A673 (cell line): ENCODE data around the gene BTG4.

Experiments used
- EZH2 ChIP-seq: fragments of 200-600 bp; sonication (generic); IDR thresholded peaks from 2 replicates; pipeline ENCODE4 v1.6.1; 2017; ENCODE audit warnings: borderline replicate concordance, low read depth, mild to moderate bottlenecking, mixed read lengths, antibody characterized with exemption, low read length; ENCODE audit not compliant: poor library complexity, severe bottlenecking
- TF ChIP-seq, protein P1 (sequence below): fragments of 300-800, 200-600 bp; sonication (generic); conservative IDR thresholded peaks from 2 replicates; pipeline ENCODE4 v1.5.1; 2017; ENCODE audit warnings: low read depth, mild to moderate bottlenecking, antibody characterized with exemption, low read length, moderate library complexity, mixed read lengths

DNA sequence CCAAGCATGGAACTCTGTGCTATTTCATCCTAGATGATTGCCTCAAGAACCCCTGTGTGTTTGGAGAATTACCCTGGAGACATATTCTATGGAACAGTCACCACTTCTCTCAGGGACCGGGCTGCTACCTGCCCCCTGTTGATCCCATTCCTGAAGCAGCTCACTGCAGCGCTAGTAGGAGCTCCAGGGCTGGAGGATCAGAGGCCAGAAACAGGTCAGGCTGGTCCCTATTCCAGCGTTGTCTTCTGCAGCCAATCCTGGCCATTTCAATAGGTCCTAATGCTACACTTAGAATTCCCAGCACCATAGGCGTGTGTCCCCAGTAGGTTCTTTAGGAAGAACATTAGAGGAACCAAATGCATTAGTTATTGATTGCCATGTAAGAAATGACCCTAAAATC, 48.9 kb downstream of the BTG4 start:
- TF ChIP-seq EZH2, result no peak
- TF ChIP-seq, protein P1, sequence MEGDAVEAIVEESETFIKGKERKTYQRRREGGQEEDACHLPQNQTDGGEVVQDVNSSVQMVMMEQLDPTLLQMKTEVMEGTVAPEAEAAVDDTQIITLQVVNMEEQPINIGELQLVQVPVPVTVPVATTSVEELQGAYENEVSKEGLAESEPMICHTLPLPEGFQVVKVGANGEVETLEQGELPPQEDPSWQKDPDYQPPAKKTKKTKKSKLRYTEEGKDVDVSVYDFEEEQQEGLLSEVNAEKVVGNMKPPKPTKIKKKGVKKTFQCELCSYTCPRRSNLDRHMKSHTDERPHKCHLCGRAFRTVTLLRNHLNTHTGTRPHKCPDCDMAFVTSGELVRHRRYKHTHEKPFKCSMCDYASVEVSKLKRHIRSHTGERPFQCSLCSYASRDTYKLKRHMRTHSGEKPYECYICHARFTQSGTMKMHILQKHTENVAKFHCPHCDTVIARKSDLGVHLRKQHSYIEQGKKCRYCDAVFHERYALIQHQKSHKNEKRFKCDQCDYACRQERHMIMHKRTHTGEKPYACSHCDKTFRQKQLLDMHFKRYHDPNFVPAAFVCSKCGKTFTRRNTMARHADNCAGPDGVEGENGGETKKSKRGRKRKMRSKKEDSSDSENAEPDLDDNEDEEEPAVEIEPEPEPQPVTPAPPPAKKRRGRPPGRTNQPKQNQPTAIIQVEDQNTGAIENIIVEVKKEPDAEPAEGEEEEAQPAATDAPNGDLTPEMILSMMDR, result no peak
